GM18870 (cell line): ENCODE measurements around the gene CLASP1.
"Not testable (repeated sequence)": the region's sequence is repeated elsewhere in the genome, so short reads cannot be mapped to it uniquely, and the experiment has no call there.

Source experiments
- ATAC-seq: cut with Tn5 transposase; IDR thresholded peaks from one replicate; pipeline ENCODE4 v1.9.1; 2021; ENCODE audit warnings: moderate library complexity; ENCODE audit not compliant: unreplicated experiment

Gene CLASP1

GRCh38 chr2:121625953-121626352, 23.3 kb downstream of the CLASP1 start:
- ATAC-seq, result no peak

DNA sequence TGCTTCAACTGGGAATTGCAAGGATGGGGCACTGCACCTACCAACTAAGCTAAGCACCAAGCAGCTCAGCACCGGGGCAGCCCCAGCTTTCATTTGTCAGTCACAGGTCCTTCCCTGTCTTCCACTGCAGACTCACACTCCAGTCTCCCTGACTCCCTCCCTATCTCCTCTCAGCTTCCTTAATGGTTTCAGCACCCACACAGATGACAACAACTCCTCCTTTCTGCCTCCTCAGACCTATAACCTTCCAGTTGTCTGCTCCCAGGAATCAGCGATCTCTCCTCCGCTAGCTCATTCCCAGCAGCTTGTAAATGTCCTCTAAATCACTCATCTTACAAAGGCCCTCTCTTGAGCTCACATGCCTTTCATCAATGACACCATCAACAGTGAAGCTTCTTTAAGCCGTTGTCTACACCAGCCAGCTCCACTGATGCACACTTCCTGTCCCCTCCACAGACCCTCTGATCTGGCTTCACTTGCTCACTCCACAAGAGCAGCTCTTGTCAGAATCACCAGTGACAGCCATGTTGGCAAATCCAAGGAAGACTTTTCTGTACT, 32.1 kb downstream of the CLASP1 start:
- ATAC-seq, result no peak

DNA sequence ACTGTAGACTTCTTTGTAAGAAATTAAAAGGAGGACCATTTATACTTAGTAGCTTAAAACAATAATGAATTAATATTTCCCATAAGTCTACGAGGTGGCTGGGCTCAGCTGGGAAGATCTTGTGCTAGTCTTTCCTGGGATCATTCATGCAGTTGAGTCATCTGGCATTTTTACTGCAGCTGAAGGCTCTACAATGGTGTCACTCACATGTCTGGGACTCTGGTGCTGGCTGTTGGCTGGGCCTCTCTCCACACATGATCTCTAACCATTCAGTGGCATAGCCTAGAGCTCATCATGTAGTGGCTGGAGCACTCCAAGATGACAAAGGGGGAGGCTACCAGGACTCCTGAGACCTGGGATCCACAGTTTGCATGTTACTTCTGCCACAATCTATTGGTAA, 35.5 kb downstream of the CLASP1 start:
- ATAC-seq, result no peak

GRCh38 chr2:121613152-121613551, 36.1 kb downstream of the CLASP1 start:
- ATAC-seq, result no peak

DNA sequence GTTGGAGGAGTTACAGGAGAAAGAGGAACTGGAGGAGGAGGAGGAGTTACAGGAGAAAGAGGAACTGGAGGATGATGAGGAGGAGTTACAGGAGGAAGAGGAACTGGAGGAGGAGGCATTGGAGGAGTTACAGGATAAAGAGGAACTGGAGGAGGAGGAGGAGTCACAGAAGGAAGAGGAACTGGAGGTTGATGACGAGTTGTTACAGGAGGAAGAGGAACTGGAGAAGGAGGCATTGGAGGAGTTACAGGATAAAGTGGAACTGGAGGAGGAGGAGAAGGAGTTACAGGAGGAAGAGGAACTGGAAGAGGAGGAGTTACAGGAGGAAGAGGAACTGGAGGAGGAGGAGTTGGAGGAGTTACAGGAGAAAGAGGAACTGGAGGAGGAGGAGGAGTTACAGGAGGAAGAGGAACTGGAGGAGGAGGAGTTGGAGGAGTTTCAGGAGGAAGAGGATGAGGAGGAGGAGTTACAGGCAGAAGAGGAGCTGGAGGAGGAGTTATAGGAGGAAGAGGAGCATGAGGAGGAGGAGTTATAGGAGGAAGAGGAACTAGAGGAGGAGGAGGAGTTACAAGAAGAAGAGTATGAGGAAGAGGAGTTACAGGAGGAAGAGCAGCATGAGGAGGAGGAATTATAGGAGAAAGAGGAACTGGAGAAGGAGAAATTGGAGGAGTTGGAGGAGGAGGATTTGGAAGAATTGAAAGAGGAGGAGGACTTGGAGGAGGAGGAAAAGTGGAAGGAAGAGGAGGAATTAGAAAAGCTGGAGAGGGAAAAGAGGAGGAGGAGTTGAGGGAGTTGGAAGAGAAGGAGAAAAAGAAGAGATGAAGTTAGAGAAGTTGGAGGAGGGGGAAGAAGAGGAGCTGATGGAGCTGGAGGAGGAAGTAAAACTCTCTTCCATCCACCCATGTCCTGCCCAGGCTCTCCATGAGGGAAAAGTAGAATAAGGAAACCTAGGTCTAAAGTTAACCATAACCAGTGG, 37.2 kb downstream of the CLASP1 start:
- no peak for ATAC-seq

DNA sequence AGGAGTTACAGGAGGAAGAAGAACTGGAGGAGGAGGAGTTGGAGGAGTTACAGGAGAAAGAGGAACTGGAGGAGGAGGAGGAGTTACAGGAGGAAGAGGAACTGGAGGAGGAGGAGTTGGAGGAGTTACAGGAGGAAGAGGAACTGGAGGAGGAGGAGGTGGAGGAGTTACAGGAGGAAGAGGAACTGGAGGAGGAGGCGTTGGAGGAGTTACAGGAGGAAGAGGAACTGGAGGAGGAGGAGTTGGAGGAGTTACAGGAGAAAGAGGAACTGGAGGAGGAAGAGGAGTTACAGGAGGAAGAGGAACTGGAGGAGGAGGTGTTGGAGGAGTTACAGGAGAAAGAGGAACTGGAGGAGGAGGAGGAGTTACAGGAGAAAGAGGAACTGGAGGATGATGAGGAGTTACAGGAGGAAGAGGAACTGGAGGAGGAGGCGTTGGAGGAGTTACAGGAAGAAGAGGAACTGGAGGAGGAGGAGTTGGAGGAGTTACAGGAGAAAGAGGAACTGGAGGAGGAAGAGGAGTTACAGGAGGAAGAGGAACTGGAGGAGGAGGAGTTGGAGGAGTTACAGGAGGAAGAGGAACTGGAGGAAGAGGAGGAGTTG, 38.1 kb downstream of the CLASP1 start:
- not testable (repeated sequence) for ATAC-seq

- not testable (repeated sequence) for ATAC-seq
Measured at GRCh38 chr2:121610487-121610874, 38.8 kb downstream of the CLASP1 start.

GRCh38 chr2:121608967-121609366, 40.3 kb downstream of the CLASP1 start:
- ATAC-seq, result no peak

- ATAC-seq, result no peak
Measured at GRCh38 chr2:121608367-121608766, 40.9 kb downstream of the CLASP1 start.

- no peak for ATAC-seq
Measured at GRCh38 chr2:121605820-121606733, 43.2 kb downstream of the CLASP1 start.

DNA sequence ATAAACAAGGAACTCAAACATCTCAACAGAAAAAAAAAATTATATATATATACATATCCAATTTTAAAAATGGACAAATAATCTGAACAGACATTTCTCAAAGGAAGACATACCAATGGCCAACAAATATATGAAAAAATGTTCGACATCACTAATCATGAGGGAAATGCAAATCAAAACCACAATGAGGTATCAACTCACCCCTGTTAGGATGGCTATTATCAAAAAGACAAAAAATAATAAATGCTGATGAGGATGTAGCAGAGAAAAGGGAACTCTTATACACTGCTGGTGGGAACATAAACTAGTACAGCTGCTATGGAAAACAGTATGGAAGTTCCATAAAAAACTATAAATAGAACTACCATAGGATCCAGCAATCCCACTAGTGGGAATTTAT, 46.1 kb downstream of the CLASP1 start:
- ATAC-seq, result no peak

DNA sequence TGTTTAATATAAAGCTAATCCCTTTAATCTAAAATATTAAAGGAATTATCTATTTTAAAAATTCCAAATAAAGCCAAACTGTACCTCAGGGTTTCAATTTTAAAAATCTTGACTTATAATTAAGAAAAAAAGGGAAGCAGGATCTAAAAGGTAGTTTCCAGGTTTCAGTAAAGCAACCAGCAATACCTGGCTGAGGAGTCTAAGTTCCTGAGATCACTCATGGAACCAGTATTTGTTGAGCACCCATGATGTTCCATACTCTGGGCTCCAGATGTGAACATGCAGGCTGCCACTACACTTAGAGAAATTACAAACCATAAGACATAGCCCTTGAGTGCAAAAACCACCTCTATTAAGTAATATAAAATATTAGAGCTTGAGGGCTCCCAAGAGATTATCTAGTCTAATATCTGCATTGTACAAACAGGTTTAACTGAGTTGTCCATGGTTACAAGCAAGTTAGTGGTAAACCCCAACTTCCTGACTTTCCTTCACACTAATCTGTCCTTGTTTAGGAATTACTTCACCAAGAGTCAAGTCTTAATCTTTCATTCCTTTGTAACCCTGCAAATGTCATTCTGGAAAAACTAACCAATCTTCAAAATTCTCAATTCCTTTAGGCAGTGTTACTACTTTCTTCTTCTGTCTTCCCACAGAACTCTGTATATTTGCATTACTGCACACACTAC, 49.2 kb downstream of the CLASP1 start:
- ATAC-seq, result peak; percentile 60

- ATAC-seq, result no peak
Measured at GRCh38 chr2:121598087-121598486, 51.2 kb downstream of the CLASP1 start.

DNA sequence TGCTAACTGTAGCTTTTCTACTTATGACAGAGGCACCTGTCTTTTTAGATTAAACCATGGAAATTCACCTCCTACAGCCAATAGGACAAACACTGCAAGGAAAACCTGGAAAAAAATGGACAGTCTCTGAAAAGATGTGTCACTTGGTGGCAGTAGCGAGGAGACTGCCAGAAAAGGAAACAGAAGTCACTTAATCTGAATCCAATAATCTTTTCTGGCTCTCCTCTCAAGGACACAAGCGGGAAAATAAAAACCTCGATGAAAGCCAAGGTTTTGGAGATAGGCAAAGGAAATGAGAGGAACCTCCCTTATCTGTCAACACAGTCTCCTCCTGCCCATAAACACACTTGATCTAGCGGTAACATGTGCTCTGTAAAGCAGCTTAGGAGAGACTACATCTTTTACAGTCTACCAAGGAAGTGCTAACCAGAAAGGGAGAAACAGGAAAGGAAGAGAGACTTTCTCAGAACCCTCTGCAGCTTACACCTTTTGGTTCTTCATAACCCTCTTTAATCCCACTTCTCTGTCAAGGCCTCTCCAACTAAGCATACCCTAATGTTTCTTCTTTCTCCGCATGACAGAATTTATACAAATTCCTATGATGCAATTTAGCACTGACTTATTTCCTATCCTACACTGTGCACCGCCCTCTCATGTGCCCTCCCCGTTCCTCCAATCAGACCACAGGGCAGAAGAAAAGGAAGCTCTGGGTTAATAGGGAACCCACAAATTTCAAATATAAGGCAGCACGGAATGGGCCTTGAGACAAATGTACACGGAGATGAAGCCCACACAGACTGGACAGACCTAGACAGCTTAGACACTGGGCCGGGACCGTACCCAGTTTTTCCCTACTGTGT, 52.8 kb downstream of the CLASP1 start:
- peak; percentile 50 for ATAC-seq

- peak; percentile 34 for ATAC-seq
Measured at GRCh38 chr2:121595012-121595891, 54.0 kb downstream of the CLASP1 start.

GRCh38 chr2:121591199-121591598, 58.1 kb downstream of the CLASP1 start:
- ATAC-seq, result no peak

DNA sequence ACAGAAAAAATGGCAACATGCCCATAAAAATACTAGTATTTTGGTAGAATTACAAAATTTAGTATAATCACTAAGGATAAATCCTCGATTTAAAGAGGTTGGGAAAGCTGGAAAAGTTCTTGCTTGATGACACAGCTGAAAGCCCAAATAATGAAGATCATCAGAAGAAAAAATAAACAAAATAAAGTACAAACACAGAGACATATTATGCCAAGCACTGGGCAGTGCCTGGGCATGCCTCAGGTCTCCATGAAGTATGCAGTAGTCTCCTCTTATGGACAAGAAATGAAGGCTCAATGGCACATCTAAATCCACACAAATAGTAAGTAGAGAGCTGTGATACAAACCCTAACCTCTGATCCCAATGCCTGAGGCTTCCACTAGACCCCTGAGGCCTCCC, 60.9 kb downstream of the CLASP1 start:
- no peak for ATAC-seq

GRCh38 chr2:121587131-121587530, 62.1 kb downstream of the CLASP1 start:
- ATAC-seq, result no peak
